GM12864 (cell line): ENCODE data around the gene SPSB4.

Experiments used
- DNase-seq: peaks from one replicate; pipeline ENCODE4 v3.0.0-alpha.2; 2011; ENCODE audit warnings: low read depth
- H3K4me3 ChIP-seq: 2 replicates; pipeline ENCODE4 v1.5.1; 2011; ENCODE audit warnings: mild to moderate bottlenecking, low read depth, low read length, control low read depth
- TF ChIP-seq, protein P1 (sequence below): IDR thresholded peaks from 2 replicates; pipeline ENCODE4 v1.5.1; 2011; ENCODE audit warnings: low read depth, mild to moderate bottlenecking, moderate library complexity, low read length, control low read depth, inconsistent platforms; ENCODE audit errors: missing control alignments

SPSB4 gene

DNA sequence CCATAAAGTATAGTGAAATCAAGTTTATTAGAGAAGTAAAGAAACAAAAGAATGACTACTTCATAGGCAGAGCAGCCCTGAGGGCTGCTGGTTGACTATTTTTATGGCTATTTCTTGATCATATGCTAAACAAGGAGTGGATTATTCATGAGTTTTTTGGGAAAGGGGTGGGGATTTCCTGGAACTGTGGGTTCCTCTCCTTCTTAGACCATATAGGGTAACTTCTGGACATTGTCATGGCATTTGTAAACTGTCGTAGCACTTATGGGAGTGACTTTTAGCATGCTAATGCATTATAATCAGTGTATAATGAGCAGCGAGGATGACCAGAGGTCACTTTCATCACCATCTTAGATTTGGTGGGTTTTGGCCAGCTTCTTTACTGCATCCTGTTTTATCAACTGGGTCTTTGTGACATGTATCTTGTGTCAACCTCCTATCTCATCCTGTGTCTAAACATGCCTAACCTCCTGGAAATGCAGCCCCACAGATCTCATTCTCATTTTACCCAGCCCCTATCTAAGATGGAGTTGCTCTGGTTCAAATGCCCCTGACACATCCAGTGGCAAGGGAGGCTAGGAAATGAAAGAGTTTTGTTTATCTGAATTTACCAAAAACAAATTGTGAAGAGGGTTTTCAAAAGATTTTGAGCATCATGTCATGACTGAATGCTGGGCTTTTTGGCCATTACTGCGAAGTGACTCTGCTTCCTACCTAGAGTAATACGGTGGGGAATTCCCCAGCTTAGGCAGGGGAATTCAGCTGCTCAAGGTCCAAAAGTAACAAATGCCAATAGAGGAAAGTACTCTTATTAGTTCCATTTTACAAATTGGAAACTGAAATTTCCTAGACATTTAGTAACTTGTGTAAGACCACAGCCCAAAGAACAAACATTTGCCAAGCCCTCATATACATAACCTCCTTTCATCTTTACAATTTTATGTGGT is 6.2 kb upstream of the SPSB4 start:
- no peak for DNase-seq
- TF ChIP-seq, protein P1, sequence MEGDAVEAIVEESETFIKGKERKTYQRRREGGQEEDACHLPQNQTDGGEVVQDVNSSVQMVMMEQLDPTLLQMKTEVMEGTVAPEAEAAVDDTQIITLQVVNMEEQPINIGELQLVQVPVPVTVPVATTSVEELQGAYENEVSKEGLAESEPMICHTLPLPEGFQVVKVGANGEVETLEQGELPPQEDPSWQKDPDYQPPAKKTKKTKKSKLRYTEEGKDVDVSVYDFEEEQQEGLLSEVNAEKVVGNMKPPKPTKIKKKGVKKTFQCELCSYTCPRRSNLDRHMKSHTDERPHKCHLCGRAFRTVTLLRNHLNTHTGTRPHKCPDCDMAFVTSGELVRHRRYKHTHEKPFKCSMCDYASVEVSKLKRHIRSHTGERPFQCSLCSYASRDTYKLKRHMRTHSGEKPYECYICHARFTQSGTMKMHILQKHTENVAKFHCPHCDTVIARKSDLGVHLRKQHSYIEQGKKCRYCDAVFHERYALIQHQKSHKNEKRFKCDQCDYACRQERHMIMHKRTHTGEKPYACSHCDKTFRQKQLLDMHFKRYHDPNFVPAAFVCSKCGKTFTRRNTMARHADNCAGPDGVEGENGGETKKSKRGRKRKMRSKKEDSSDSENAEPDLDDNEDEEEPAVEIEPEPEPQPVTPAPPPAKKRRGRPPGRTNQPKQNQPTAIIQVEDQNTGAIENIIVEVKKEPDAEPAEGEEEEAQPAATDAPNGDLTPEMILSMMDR, result no peak
- no peak overlapping the region for H3K4me3 ChIP-seq

DNA sequence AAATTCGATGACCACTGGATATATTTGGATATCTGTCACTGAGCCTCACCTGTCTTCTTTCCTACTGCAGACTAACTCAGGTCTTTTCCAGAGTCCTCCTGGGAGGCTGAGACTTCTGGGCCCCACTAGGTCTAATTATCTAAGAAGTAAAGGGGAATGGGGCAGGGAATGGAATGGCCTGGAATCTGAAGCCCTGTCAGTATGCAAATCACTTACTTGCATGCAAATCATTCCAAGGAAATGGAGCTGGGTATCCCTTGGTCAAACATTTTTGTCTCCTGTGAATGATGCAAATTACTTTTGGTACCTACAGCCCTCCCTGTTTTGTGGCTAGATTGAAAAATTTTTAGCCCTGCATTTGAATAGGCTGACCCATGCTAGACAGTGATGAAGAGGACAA is 5.3 kb upstream of the SPSB4 start:
- no peak for DNase-seq
- H3K4me3 ChIP-seq, result no peak overlapping the region
- TF ChIP-seq, protein P1, result no peak

DNA sequence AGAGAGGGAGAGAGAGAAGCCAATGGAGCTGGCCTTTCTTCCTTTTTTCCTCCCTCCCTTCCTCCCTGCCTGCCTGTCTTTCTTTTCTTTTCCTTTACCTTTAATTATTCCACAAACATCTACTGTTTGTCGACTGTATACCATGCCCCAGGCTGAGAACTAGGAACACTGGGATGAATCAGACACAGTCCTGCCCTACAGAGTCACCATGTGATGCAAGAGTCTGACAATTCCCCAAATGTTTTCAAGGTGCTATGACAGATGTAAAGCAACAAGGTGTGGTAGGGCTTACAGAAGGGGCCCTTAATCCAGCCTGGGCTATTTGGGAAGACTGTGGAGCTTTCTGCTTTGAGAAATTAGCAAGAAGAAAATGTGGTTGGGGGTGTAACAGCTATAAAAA is 4.0 kb upstream of the SPSB4 start:
- DNase-seq, result no peak

DNA sequence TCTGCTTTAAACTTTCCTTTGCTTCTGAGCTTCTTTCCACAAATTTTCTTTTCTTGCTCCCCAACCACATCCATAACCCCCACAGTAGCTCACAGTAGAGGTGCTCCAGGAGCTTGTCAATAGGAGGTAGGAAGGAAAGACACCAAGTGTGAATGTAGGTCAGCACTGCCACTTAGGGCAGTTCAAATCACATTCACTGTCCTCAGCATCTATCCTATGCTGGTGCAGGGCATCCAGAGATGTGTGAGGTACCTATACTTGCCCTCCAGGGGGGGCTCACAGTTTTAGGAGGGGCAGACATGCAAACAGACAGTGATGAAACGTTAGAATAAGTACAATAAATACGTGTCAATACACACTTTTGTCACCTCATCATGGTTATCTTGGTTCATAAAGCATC is 1.5 kb upstream of the SPSB4 start:
- TF ChIP-seq, protein P1, result peak; percentile 13
- H3K4me3 ChIP-seq, result no peak overlapping the region
- no peak for DNase-seq

More for the DNA sequence above, 4.0 kb upstream of the SPSB4 start:
- TF ChIP-seq, protein P1, result no peak
- H3K4me3 ChIP-seq, result no peak overlapping the region

DNA sequence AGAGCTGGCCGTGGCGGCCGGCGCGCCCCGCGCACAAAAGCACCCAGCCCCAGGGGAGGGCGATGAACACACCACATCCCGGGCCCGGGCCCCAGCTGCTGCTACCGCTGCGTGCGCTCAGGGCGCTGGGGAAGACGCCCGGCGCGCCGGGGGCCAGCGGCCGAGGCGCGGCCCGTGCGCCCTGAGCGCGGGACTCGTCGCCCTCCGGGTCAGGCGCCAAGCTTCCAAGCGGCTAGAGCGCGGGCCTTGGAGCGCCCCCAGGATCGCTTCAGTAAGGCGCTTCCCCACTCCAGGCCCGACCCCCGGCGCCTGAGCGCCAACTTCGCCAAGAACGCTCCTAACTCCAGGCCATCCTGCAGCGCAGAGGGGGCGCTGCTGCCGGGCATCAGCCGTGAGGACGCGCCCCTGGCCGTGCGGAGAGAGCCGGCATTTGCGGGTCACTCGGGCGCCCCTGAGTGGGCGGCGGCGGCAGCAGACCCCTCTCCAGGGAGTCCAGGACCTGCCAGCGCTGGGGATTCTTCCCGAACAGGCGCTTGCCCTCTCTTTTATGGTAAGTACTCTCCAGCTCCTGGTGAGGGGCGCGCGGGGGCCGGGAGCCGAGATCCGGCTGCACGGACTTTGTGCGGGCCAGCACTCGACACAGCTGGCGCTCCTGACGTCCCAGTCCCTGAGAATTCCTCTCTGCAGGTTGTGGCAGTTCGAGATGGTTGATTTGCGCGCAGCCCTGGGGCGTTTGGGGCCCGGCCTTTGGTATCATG is 475 bp downstream of the SPSB4 start:
- TF ChIP-seq, protein P1, result no peak
- no peak for DNase-seq
- H3K4me3 ChIP-seq, result no peak overlapping the region

DNA sequence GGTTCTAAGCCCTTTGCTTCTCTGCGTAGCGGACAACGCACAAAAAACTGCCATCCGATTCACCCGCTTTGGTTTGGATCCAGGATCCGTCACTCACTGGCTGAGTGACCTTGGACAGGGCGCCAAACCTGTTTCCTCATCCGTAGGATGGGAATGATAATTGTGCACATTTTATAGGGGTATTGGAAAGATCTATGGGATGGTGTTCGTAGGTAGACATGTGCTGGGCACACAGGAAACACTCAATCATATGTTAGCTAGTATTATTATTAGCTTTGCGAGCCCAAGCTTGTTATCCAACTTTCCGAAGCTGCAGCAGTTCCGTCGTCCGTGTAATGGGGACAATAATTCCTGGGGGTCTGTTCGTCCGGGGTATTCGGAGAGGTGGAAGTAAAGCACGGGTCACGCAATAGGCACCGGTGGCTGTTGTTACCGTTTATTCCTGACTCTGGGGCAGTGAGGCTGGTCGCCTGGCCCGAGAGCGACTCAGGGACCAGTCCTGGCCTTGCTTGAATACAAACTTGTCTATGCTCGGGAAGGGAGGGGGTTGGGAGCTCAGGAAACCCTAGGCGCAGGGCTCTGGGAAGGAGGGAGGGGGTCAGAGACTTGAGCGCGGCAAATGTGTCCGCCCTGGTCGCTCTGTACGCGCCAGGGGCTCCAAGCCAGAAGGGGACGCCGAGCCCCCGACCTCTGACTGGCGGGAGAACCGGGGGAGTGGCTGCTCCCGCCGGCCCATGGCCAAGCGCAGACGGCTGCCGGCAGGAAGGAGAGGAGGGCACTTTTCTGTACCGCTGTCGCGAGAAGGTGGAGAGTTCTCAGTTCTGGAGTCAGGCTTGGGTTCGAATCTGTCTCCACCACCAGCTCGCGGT is 1.3 kb downstream of the SPSB4 start:
- no peak overlapping the region for H3K4me3 ChIP-seq
- no peak for DNase-seq
- TF ChIP-seq, protein P1, result no peak
